GM12873 (cell line): ENCODE measurements around the gene UTS2B.

ENCODE experiments used
- TF ChIP-seq, protein P1 (sequence below): IDR thresholded peaks from 2 replicates; pipeline ENCODE4 v1.5.1; 2012; ENCODE audit warnings: low read depth, mild to moderate bottlenecking, moderate library complexity, low read length, control low read depth; ENCODE audit not compliant: insufficient read depth; ENCODE audit errors: missing control alignments

Gene UTS2B

DNA sequence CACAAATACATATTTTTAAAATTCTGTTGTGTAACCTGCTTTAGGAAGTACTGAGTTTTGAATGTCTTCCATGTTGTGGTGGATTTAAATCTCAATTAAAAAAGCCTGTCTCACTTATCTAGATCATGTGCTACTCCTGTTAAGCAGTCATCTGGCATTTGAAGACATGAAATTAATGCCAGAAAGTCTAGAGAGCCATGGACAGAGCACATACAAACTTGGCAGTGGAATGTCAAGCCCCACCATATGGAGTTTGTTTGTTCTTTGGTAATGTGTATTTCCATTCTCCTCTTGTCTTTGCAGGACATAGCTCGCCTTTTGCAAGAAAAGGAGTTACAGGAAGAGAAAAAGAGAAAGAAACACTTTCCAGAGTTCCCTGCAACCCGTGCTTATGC lies 39.3 kb upstream of the UTS2B start:
- TF ChIP-seq, protein P1, sequence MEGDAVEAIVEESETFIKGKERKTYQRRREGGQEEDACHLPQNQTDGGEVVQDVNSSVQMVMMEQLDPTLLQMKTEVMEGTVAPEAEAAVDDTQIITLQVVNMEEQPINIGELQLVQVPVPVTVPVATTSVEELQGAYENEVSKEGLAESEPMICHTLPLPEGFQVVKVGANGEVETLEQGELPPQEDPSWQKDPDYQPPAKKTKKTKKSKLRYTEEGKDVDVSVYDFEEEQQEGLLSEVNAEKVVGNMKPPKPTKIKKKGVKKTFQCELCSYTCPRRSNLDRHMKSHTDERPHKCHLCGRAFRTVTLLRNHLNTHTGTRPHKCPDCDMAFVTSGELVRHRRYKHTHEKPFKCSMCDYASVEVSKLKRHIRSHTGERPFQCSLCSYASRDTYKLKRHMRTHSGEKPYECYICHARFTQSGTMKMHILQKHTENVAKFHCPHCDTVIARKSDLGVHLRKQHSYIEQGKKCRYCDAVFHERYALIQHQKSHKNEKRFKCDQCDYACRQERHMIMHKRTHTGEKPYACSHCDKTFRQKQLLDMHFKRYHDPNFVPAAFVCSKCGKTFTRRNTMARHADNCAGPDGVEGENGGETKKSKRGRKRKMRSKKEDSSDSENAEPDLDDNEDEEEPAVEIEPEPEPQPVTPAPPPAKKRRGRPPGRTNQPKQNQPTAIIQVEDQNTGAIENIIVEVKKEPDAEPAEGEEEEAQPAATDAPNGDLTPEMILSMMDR, result no peak

DNA sequence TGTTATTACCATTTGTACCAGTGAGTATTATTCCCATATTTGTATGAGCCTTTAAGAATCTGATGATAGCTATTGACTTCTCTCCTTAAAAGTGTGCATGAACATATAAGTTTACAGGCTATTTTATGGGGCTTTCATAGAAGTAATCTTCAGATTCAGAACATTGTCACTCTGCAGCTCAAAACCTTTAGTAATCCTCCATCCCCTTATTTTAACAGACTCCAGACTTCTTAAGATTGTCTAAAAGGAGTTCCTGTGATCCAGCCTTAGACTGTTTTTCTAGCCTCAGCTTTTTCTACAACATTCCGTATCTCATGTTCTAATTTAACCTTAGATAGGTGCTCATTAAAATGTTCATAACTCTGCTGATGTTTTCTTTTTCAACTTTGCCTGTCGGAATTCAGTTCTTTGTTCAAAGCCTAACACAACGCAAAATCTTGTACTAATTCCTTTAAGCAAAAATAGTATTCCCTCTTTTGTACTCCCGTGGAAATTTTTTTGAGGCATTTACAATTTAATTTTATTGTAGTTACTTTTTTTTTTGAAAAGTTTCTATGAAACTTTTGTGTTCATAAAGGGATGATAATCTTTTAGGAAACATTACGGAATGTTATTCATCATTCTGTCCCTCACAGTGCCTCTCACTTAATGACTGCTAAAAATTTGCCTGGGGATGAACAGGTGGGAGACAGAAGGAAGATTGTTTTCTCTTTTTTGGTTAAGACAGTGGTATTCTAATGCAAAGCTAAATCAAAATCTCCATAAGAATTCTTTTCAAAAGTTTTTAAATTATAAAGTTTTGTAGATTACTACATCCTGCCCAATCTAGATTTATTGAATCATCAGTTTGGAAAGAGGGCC lies 38.7 kb upstream of the UTS2B start:
- TF ChIP-seq, protein P1, result no peak

DNA sequence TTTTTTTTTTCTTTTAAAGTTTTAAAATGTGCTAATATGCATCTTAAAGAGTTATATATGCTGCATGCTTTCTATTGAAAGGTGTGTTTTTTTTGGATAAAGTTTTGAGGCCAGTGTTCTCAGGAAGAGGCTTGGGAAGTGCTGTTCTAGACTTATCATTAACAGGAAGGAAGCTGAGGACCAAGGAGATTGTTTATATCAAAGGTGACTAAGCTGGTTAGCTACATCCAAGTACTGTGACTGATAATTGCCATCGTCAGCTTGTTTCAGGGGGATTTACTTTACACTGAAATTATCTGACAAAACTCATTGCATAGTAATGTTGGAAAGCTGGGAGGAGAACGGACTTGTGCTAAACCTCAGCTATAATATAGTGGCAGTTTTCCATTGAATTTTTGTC lies 36.3 kb upstream of the UTS2B start:
- TF ChIP-seq, protein P1, result no peak

DNA sequence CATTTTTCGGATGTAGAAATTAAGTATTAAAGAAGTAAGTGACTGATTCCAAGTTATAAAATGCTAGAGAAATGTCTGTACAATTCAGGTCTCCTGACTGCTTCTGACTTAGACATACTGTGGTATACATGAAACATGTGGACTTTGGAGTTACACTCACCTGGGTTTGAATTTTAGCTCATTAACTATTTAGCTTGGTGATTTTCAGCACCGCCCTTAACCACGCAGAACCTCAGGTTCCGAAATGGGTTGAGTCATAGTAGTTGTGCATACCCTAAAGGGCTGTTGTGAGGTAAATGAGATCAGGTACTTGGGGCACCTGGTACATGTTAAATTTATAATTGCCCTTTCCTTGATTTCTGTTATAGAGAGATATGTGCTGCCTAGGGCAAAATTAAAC lies 32.9 kb upstream of the UTS2B start:
- TF ChIP-seq, protein P1, result no peak

DNA sequence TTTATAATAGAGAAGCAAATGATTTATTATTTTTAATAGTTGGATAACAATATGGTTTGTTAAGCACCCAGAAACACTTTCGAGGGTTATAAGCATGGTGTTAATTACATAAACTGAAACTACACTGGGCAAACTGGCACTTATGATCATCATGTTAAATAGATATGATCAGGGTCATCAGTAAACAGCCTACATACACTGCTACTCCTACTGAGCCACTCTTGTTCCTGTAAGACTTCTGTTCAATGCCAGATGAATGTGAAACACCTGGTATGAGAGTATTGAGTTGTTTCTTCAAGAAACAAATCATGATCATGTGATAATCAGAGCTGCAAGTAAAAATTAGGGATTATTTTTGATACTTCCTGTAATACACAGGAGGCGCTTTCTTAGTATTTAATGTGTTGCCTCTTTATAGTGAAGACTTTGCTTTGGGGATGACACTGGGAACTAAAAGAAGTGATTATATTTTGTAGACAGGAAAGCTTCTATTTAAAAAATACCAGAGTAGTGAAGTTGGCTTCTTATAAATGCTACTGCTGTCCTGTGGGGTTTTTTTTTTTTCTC lies 32.3 kb upstream of the UTS2B start:
- TF ChIP-seq, protein P1, result no peak

DNA sequence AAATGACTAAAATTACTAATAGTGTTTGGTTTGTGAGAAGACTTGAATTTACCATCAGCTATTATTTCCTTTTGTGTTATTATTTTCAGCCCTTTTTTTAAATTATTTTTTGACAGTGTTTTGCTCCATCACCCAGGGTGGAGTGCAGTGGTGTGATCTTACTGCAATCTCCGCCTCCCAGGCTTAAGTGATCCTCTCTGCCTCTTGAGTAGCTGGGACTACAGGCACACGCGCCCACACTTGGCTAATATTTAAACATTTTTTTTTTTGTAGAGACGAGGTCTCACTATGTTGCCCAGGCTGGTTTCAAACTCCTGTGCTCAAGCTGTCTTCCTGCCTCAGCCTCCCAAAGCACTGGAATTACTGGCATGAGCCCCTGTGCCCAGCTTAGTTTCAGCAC lies 31.7 kb upstream of the UTS2B start:
- TF ChIP-seq, protein P1, result no peak

DNA sequence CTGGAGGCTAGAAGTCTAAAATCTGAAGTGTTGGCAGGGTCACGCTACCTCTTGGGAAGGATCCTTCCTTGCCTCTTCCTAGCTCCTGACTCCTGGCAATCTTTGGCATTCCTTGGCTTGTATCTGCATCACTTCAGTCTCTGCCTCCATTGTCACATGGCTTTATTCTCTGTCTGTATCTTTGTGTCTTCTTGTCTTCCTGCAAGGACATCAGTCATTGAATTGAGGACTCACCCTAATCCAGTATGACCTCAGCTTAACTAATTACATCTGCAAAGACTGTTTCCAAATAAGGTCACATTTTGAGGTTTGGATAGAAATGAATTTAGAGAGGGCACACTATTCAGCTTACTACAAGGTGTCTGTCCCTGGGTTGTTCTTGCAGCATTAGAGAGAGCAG lies 31.1 kb upstream of the UTS2B start:
- TF ChIP-seq, protein P1, result no peak
